HG03460 (cell line): ENCODE data around the gene TMC8.
A peak's percentile ranks its signal among the peaks of the same experiment; 100 is the strongest.

Experiments
- ATAC-seq: cut with Tn5 transposase; IDR thresholded peaks from one replicate; pipeline ENCODE4 v1.9.1; 2021; ENCODE audit not compliant: unreplicated experiment

Gene TMC8

GRCh38 chr17:78124081-78124835, 6.3 kb upstream of the TMC8 start:
- peak; percentile 29 for ATAC-seq

GRCh38 chr17:78124836-78125137, 5.8 kb upstream of the TMC8 start:
- no peak for ATAC-seq

- ATAC-seq = no peak
These were observed 5.2 kb upstream of the TMC8 start for GRCh38 chr17:78125138-78125913.

- ATAC-seq = no peak
These were observed 4.3 kb upstream of the TMC8 start for GRCh38 chr17:78125976-78126894.

- no peak for ATAC-seq
These were observed 3.7 kb upstream of the TMC8 start for GRCh38 chr17:78126895-78127238.

- no peak for ATAC-seq
These were observed 3.2 kb upstream of the TMC8 start for GRCh38 chr17:78127239-78127887.

- no peak for ATAC-seq
These were observed 2.6 kb upstream of the TMC8 start for GRCh38 chr17:78127888-78128550.

- ATAC-seq = no peak
These were observed 1.8 kb upstream of the TMC8 start, which contains the start of gene TMC6 for GRCh38 chr17:78128551-78129350. TSS of gene TMC6 (minus strand) at chr17:78128755. CDS start at chr17:78126832, 1,923 bp downstream.

GRCh38 chr17:78129351-78130089, 1.1 kb upstream of the TMC8 start:
- ATAC-seq = no peak

GRCh38 chr17:78130090-78130436, 508 bp upstream of the TMC8 start:
- ATAC-seq = no peak

- ATAC-seq = no peak
These were observed 857 bp downstream of the TMC8 start for GRCh38 chr17:78131172-78132083.

GRCh38 chr17:78132084-78132676, 1.6 kb downstream of the TMC8 start:
- ATAC-seq = no peak

GRCh38 chr17:78132767-78133178, 2.2 kb downstream of the TMC8 start:
- ATAC-seq = no peak

- ATAC-seq = no peak
These were observed 2.8 kb downstream of the TMC8 start for GRCh38 chr17:78133179-78133951.

GRCh38 chr17:78133971-78134898, 3.7 kb downstream of the TMC8 start:
- no peak for ATAC-seq

GRCh38 chr17:78134899-78135385, 4.4 kb downstream of the TMC8 start:
- ATAC-seq = no peak
